Nephron (organoid): ENCODE data around the gene BRSK2.
"Not testable (repeated sequence)": the region's sequence is repeated elsewhere in the genome, so short reads cannot be mapped to it uniquely, and the experiment has no call there.

Experiments
- H3K27ac Mint-ChIP-seq, 3 experiments: 2 replicates each; pipeline ENCODE4 v1.8.0; 2020; ENCODE audit warnings: mixed read lengths in 3 of 3, mild to moderate bottlenecking in 2 of 3, moderate library complexity in 1 of 3
- H3K27me3 Mint-ChIP-seq: 2 replicates; pipeline ENCODE4 v1.8.0; 2021; ENCODE audit warnings: low read depth, mild to moderate bottlenecking, moderate library complexity, mixed read lengths
- H3K36me3 Mint-ChIP-seq: 2 replicates; pipeline ENCODE4 v1.8.0; 2020; ENCODE audit warnings: low read depth, mixed read lengths
- H3K4me1 Mint-ChIP-seq: 2 replicates; pipeline ENCODE4 v1.8.0; 2020; ENCODE audit warnings: mixed read lengths
- H3K4me3 Mint-ChIP-seq, 3 experiments: 2 replicates each; pipeline ENCODE4 v1.8.0; 2020; ENCODE audit warnings: mild to moderate bottlenecking in 3 of 3, mixed read lengths in 3 of 3, moderate library complexity in 2 of 3
- H3K9me3 Mint-ChIP-seq: 2 replicates; pipeline ENCODE4 v1.8.0; 2020; ENCODE audit warnings: mixed read lengths
- CTCF ChIP-seq, 3 experiments: fragments of 200-600 bp; sonication (generic); IDR thresholded peaks; one replicate each; pipeline ENCODE4 v1.5.0; 2021; ENCODE audit warnings: antibody characterized with exemption in 3 of 3; ENCODE audit not compliant: unreplicated experiment in 3 of 3

Gene BRSK2

GRCh38 chr11:1353383-1354124 lies 36.2 kb upstream of the BRSK2 start:
- Mint-ChIP-seq H3K27me3 (peaks cover 13% of the 10 kb centered on the region), H3K27ac (no peak overlapping the region), H3K9me3 (no peaks in the 10 kb centered on the region), H3K36me3 (no peaks in the 10 kb centered on the region), H3K4me1 (peaks cover 10% of the 10 kb centered on the region), H3K4me3 (no peak overlapping the region)
- no peak for TF ChIP-seq CTCF (IDR thresholded peaks at IDR 0.05; ENCODE audit: unreplicated experiment in 3 of 3)

GRCh38 chr11:1354125-1354938 lies 35.4 kb upstream of the BRSK2 start:
- Mint-ChIP-seq H3K27me3 (peaks cover 11% of the 10 kb centered on the region), H3K4me1 (peaks cover 10% of the 10 kb centered on the region), H3K36me3 (no peaks in the 10 kb centered on the region), H3K9me3 (no peaks in the 10 kb centered on the region), H3K4me3 (no peak overlapping the region), H3K27ac (no peak overlapping the region)
- no peak for TF ChIP-seq CTCF (IDR thresholded peaks at IDR 0.05; ENCODE audit: unreplicated experiment in 3 of 3)

- Mint-ChIP-seq H3K27me3 (peaks cover 11% of the 10 kb centered on the region), H3K4me1 (peaks cover 10% of the 10 kb centered on the region), H3K36me3 (no peaks in the 10 kb centered on the region), H3K4me3 (no peak overlapping the region), H3K9me3 (no peaks in the 10 kb centered on the region), H3K27ac (peak overlapping the region in 1 of 3 experiments; percentile 52)
- TF ChIP-seq CTCF (IDR thresholded peaks at IDR 0.05; ENCODE audit: unreplicated experiment in 3 of 3) = no peak
Measured at GRCh38 chr11:1356007-1356435, 33.7 kb upstream of the BRSK2 start.

GRCh38 chr11:1356478-1356960 lies 33.2 kb upstream of the BRSK2 start:
- Mint-ChIP-seq H3K27me3 (peaks cover 11% of the 10 kb centered on the region), H3K4me1 (peaks cover 10% of the 10 kb centered on the region), H3K9me3 (no peaks in the 10 kb centered on the region), H3K4me3 (peak overlapping the region in 1 of 3 experiments; percentile 1), H3K36me3 (no peaks in the 10 kb centered on the region), H3K27ac (no peak overlapping the region)
- TF ChIP-seq CTCF (IDR thresholded peaks at IDR 0.05; ENCODE audit: unreplicated experiment in 3 of 3) = no peak

- peak overlapping the region in 1 of 3 experiments; percentile 33 for H3K27ac Mint-ChIP-seq
- H3K9me3 Mint-ChIP-seq = no peaks in the 10 kb centered on the region
- no peaks in the 10 kb centered on the region for H3K36me3 Mint-ChIP-seq
- peaks cover 11% of the 10 kb centered on the region for H3K27me3 Mint-ChIP-seq
- no peak overlapping the region for H3K4me3 Mint-ChIP-seq
- H3K4me1 Mint-ChIP-seq = peaks cover 10% of the 10 kb centered on the region
- TF ChIP-seq CTCF (IDR thresholded peaks at IDR 0.05; ENCODE audit: unreplicated experiment in 3 of 3) = no peak
Measured at GRCh38 chr11:1358286-1358685, 31.4 kb upstream of the BRSK2 start.

- not testable (repeated sequence) for H3K9me3 Mint-ChIP-seq, H3K4me3 Mint-ChIP-seq, H3K36me3 Mint-ChIP-seq, H3K4me1 Mint-ChIP-seq, H3K27ac Mint-ChIP-seq
- peaks cover 11% of the 10 kb centered on the region for H3K27me3 Mint-ChIP-seq
Measured at GRCh38 chr11:1358931-1359330, 30.8 kb upstream of the BRSK2 start.
